HG03342 (cell line): ENCODE results near the gene PLPP4.

Source experiments
- ATAC-seq: cut with Tn5 transposase; IDR thresholded peaks from one replicate; pipeline ENCODE4 v1.9.1; 2021; ENCODE audit warnings: mild to moderate bottlenecking, moderate library complexity; ENCODE audit not compliant: unreplicated experiment

Gene PLPP4

DNA sequence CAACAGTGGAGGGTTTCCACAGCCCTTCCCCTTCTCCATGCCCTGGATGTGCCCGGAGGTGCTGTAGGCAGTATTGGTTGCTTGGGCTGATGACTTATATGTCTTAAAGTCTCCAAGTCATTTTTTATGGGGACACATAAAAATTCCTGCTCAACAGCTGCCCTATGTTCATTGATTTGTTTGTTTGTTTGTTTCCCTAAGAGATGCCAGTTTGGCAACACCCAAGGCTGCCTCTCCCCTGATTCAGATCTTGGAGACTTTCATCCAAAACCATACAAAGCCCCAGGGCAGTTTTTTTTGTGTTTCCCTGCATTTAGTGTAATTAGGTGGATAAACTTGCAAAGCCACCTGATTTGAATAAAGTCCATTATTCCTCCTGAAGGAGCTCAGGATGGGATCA, 115.3 kb downstream of the PLPP4 start:
- ATAC-seq = no peak

DNA sequence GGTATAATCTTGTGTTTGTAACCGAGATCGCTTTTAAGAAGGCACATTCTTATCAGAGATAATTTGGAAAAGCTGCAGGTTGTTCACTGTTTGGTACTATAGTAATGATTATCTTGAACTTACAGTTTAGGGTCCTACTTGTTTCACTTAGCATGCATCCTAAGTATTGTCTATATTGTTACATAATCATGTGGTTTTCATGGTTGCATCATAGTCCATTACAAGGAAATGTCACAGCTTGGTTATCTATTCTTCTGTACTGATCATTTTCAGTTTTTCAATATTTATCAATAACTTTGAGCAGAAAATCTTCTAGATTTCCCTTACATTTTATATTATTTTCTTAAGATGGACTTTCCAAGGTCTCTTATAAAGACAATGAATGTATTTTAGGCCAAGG, 116.3 kb downstream of the PLPP4 start:
- no peak for ATAC-seq

DNA sequence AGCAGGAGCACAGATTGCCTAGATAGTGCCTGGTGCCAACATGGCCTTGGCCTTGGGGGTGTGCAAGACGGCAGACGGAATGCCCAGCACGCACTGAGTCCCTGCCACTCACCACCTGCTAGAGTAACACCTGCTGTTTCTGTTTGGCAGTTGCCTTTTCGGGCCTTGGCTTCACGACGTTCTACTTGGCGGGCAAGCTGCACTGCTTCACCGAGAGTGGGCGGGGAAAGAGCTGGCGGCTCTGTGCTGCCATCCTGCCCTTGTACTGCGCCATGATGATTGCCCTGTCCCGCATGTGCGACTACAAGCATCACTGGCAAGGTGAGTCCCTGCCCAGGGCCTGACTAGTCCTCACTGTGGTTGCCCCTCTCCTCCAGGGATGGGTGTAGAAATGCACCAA, 118.0 kb downstream of the PLPP4 start:
- no peak for ATAC-seq

DNA sequence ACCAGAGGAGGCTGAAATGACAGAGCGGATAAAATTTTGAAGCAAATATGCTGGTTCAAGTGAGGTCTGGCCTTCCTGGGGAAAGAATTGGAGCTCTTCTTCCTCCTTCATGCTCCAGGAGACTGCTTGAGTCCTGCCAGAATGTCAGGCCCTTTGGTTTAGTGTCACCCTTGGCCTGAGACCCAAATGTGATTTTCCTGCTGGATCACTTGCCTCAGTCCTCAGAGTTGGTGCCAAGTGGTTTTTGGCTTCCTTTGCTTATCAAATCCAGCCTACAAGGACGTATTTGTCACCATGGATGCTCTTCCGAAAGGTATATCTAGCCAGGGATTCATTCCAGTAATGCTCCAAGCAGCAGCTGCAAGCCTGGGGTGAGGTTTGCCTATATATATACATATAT, 118.4 kb downstream of the PLPP4 start:
- ATAC-seq = no peak

DNA sequence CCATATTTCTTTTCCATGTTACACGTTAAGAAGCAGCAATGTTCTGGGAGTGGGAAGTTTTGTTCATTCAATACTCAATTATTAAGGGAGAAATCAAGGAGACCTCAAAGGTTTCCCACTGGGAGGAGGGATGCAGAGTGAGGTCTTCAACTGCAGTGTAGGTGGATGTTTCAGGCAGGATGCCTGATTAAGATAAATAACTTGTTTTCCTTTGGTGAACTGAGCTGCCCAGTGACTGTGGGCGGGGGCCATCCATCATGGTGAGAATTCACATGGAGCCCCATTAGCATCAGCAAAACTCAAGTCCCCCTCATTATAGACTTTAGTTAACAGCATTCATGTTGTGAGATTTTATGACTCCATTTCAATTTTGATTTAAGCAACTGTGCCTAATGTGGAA, 121.1 kb downstream of the PLPP4 start:
- ATAC-seq = no peak

DNA sequence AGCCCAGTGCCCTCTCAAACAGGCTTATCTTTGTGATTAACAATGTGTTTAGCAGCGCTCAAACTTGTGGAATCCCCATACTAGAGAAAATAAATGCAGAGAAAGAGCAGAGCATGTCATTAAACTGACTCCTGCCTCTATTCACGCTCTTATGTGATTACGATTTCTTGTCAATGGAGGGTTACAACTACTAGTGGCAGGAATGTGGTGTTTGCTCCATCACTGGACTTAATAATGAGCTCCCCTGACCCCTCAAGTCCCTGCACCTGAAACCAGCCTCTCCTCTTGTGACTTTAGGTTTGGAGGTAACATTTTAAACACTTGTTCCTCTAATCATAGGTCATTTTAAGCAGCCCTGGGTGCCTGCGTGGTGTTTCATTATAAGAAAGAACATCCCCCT, 121.9 kb downstream of the PLPP4 start:
- no peak for ATAC-seq

DNA sequence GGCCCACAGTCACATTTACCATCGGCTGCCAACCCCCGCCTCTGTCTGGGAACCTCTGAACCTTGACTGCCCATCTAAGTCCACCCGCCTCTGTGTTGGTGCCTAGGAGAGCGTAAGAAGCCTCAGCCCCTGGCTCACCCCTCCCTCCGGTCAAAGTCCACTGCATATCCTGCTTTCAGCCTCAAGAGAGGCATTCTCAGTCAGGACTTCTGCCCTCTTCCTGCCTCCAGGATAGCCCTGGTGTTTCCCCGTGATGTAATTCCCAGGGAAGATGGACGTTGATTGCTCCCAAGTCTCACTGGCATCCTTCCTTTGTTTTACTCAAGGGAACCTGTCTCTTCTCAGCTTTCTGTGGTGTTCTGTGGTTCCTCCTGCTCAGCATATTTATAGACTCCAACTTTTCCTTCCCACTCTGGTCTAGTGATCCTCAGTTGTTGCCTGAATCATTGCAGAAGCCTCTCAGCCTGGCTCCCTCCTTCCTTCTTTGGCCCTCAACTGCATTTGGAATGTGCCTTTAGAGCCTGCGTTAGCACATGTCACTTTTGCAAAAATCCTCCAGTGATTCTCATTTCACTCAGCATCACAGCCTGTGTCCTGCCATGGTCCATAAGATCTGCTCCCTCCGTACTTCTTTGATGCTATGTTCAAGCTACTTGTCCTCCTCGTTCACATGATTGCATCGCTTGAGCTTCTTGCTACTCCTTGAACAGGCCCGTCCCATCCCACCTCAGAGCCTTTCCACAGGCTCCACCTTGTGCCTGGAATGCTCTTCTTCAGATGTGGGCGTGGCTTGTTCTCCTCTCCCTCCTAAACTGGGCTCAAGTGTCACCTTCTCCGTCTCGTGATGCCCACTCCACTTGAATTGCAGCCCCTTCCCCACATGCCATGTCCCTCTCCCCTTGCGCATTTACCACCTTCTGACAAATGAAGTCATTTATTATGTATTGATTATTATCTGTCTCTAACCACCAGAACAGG, 124.2 kb downstream of the PLPP4 start:
- no peak for ATAC-seq

DNA sequence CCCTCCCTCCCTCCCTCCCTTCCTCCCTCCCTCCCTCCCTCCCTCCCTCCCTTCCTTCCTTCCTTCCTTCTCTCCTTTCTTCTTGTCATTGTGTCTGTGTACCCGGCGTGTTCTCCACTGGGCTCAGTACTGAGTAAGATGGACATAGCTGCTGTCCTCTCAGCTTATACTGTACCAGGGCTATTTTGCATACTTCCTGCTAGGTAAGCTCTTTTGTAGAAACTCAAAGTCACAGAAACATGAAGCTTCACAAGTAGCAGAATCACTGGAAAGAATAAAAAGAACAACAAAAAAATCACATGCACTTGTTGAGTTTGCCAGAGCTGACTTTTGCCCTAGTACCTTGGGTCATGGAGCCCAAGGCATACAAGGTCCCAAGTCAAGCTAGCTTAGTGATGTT, 125.7 kb downstream of the PLPP4 start:
- ATAC-seq = no peak

DNA sequence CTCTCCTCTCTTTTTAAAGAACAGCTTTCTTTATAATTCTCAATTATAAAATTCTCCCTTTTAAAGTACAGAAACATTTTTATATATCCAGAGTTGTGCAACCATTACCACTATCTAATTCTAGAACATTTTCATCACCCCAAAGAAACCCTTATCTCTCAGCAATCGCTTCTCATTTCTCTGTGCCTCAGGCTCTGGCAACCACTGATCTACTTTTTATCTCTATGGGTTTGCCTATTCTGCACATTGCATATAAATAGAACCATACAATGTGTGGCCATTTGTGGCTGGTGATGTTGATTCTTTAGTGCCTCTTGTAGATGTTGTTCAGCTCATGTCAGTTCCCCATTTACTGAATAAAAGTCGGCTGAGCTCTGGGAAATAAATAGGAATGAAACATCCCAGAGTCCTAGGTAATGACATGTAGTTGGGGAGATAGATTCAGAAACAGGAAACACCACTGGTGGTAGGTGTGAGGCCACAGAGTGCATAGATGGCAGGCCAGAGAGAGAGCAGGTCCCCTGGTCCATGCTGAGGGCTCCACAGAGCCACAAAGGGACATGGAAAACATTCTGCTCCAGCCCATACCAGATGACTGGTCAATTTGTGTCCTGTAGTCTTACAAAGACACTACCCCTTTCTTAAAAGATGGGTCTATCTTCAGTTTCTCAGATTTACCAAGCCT, 126.5 kb downstream of the PLPP4 start:
- ATAC-seq = no peak

DNA sequence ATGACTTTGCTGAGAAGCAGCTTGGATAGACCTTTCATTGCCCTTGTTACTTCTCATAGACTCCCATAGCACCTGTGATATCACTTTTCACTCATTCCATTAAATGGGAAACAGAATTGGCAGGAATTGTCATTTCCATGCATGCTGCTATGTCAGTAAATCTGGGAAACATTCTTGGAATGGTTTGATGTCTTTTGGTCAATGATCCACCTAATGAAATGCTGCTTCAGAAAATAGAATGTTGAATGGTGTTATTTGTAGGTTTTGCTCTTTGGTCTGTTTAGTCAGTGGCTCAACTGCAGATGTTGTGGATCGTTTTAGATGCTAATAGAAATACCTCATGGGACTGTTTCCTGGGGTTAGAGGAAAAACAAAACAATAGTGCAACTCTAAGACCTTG, 127.8 kb downstream of the PLPP4 start:
- no peak for ATAC-seq

DNA sequence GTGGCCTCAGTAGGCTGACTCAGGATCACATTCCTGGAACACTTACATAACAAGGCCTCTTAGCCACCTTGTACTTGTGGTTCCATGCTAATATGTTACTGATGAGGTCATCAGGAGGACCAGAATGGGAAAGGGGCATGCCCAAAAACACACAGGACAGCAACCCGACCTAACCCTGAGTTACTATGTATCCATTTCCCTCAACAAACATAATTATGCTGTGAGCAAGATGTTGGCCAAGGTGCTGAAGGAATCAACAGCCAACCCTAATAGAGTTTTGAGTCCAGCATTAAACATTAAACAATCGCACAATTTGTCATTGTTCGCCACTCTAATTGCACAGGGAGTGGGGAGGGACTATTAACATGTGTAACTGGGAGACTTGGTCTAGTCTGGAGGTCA, 129.4 kb downstream of the PLPP4 start:
- ATAC-seq = no peak

DNA sequence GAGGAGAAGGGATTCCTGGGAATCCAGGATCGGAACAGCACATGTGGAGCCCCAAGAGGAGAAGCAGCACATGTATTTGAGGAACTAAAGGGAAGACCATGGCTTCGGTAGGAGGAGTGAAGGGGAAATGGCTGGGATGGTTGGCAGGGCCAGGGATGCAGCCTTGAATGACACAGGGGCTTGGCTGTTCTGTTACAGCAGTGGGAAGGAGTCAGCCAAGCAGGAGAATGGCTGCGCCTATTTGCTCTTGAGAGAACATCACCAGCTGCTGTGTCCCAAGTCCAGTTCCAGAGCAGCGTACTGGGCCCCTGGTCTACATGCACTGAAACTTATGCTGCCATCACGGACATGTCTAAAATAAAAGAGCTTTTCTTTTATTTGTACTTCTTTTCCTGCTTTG, 130.0 kb downstream of the PLPP4 start:
- no peak for ATAC-seq

DNA sequence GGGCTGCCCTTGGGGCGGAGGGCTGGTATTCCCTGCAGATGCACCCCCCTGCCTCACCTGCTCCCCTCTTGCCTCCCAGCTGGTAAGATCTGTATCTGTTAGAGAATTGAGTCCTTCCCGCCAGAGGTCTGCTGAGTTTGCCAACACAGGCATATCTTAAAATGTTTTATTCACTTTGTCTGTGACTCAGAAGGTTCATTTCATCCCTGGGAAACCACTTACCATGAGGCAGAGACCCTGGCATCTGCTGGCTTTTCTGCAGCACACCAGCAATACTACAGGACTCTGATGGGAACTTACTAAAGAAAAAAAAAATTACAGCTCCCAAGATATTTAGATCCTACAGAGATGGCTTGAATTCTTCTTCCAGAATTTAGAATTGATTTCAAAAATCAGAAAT, 131.3 kb downstream of the PLPP4 start:
- no peak for ATAC-seq

DNA sequence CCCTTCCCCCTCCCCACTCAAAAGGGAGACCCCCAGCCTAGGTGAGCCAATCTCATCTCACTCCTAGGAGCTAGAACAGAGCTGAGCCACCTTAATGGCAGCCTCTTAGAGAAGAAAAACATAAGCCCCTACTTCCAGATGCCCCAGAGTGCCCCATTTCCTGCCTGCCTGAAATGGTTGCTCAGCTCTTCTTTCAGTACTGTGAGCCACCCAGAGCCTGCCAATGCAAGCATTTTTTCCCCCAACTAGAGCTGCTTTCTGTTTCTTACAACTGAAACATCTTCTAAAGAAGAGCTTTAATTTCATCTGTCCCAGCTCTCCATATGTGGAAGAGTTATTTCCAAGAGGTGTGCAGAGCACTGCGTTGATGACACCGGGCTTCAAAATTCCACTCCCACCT, 136.7 kb downstream of the PLPP4 start:
- no peak for ATAC-seq

DNA sequence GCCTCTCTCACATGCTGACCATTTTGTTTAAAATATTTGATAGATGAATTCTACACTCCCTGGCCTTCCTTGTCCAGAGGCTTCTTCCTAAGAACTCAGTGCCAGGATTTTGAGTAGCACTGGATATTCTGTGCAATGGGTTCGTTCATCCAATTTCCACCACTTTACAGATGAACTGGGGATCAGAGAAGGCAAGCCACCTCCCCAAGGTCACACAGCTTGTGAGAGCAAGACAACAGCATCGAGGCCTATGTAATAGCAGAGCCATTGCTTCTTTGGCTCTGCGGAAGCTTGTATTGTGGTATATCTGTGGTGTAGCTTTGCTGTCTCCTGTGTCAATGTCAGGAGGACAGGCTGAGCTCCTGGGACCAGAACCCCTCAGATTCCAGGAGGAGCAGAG, 140.9 kb downstream of the PLPP4 start:
- ATAC-seq = no peak

DNA sequence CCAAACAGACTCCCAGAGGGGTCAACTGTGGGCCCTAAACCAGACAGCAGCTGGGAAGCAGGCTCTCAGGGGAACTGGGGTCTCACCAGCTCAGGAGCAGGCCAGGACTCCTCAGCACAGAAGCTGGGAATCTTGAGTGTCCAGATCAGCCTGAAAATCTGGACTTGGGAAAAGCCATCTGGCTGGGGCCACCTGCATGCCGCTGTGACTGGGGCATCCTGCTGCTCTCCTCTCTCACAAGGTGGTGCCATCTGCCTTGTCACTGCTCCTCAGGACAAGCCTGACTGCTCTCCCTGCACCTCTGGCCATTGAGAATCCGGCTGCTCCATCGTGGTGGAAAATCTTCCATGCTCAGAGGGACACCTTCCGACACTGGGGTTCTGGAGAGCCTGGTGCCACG, 141.4 kb downstream of the PLPP4 start:
- ATAC-seq = no peak

DNA sequence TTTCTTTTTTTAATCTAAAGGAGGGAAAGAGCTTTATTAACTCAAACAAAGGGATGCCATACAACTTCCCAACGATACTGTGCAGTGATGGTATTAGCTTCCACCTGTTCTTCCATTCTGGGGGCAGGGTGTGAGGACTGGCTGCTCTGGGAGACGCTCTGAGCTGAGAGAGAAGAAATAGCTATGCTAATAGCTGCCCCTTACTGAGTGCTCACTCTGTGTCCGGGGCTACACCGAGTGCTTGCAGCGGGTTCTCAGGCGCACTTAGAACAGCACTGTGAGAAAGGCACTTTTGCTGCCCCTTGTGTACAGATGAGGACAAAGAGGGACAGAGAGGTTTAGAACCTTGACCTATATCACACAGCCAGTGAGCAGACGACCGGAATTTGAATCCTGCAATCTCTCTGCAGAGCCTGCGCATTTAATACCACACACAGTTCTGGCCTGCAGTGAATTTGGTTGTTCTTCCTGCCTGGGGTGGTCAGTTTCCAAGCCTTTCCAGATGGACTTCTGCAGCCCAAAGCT, 142.2 kb downstream of the PLPP4 start:
- ATAC-seq = no peak

DNA sequence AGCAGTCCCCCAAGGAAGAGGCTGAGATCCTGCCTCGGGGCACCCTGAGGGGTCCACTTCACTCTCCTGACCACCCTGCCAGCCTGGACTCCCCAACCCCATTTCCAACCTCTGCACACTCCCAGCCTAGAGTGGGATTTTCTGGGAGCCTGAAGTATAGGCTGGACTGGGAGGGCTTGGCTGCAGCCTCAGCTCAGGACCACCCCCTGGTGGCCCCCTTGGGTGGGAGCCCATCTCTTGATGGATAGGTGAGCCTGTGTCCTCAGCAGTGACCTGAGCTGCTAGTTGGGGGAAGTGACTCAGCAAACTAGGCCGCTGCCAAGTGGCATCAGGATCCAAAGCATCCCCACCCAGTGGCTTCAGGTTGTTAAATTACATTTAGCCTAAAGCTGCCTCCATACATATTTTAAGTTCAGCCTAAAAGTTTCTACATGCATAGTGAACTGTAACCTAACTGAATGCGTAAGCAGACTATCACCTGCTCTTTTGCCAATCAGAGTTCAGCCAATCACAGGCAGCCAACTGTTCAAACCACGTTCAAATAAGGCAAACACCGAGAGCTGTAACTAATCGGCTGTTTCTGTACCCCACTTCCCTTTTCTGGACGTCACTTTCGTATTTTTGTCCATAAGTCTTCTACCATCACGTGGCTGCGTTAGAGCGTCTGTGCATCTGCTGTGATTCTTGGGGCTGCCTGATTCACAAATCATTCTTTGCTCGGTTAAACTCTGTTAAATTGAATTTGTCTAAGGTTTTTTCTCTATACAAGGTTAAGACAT, 144.0 kb downstream of the PLPP4 start:
- ATAC-seq = peak; percentile 43

DNA sequence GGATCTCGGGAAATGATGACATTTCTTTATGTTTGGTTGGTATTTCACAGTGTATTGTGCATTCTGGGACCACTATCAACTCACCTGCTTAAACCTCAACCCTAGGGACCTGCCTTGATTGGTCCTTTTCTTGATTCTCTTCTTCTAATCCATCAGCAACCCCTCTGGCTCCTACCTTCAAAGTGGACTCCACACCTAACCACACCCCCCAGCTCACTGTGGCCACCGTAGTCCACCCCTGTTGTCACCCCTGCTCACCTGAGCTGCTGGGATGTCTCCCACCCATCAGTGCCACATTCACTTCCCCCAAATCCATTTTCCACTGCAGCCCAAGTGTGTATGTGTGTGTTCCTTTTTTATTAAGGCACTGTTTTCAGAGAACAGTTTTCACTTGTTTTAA, 145.0 kb downstream of the PLPP4 start:
- no peak for ATAC-seq

DNA sequence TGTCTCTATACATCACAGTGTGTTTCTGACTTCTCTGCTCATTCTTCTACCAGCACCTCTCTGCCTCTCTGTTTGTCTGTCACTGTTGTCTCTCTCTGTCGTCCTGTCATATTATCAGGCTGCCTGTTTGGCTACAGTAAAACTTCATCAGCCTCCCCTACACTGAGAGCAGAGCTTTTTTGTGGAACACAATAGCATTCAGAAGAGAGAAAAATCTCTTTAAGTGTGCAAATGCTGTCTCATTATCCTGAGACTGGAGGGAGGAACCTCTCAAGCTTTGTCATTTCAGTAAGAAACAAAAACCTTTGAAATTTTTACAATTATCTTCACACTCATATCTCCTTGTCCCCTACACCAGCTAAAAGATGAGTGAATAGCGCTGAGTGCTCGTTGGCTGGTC, 148.4 kb downstream of the PLPP4 start:
- ATAC-seq = no peak

DNA sequence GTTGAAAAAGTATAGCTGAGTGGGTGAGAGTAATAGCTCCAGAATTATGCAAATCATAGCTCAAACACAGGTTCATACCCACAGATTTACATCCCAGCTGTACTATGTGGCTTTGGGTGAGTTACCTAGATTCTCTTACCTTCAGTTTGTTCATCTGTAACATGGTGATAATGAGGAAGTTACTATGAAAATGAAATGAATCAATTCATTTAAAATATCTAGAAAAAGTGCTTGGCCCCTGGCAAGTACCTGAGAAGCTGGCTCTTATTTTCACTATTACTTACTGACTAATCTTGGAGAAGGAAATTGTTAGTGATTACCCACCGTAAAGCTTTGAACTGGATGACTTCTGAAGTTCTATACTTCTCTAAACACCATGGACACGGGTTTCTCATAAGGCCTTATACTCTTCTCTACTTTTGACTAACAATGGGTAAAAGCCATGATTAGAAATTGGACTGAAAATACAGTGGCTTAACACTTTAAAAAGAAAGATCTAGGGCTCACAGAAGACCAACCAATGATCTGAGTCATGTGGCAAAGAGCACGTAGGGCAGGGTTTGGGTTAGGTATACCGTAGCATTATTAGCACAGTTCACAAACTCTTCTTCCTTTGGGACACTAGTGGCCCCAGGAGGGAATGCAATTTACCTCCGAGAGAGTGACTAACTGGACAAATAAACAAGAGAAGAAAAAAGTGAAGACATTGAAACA, 149.2 kb downstream of the PLPP4 start:
- ATAC-seq = peak; percentile 60
